SKM-1 treated with dmso at 0.1 percent for 144 hours (cell line): ENCODE data around the gene SASS6.

Experiments used
- DNase-seq: peaks from one replicate; lab custom pipeline; 2025; ENCODE audit not compliant: unreplicated experiment; lab: John Stamatoyannopoulos, UW

Gene SASS6

GRCh38 chr1:100132566-100133477 lies at the start of gene SASS6, which contains the start of gene TRMT13:
SASS6 (minus strand) TSS chr1:100132930; CDS start chr1:100132814, 116 bp downstream.
TRMT13 (plus strand) TSS chr1:100133163; CDS start chr1:100133169, 6 bp downstream.
- DNase-seq = peak; percentile 98

- no peak for DNase-seq
Observed at GRCh38 chr1:100178091-100178490, 45.4 kb upstream of the SASS6 start, which contains the start of gene LRRC39. LRRC39 (minus strand) TSS chr1:100178256; CDS start chr1:100168516, 9,740 bp downstream.

- DNase-seq = no peak
Observed at GRCh38 chr1:100177295-100178041, 44.7 kb upstream of the SASS6 start.

GRCh38 chr1:100168051-100168450 lies 35.3 kb upstream of the SASS6 start:
- no peak for DNase-seq

- DNase-seq = no peak
Observed at GRCh38 chr1:100164702-100165101, 32.0 kb upstream of the SASS6 start.

GRCh38 chr1:100164216-100164615 lies 31.5 kb upstream of the SASS6 start:
- no peak for DNase-seq

GRCh38 chr1:100162881-100163280 lies 30.2 kb upstream of the SASS6 start:
- DNase-seq = no peak

- DNase-seq = no peak
Observed at GRCh38 chr1:100152271-100152670, 19.5 kb upstream of the SASS6 start.

- DNase-seq = no peak
Observed at GRCh38 chr1:100151679-100152078, 18.9 kb upstream of the SASS6 start.

- DNase-seq = no peak
Observed at GRCh38 chr1:100147875-100148274, 15.1 kb upstream of the SASS6 start.

GRCh38 chr1:100146958-100147357 lies 14.2 kb upstream of the SASS6 start:
- no peak for DNase-seq

GRCh38 chr1:100145116-100145515 lies 12.4 kb upstream of the SASS6 start:
- DNase-seq = no peak

GRCh38 chr1:100142343-100142742 lies 9.6 kb upstream of the SASS6 start:
- no peak for DNase-seq

- DNase-seq = no peak
Observed at GRCh38 chr1:100141192-100141591, 8.5 kb upstream of the SASS6 start.

GRCh38 chr1:100137602-100138001 lies 4.9 kb upstream of the SASS6 start:
- no peak for DNase-seq

- no peak for DNase-seq
Observed at GRCh38 chr1:100134872-100135271, 2.1 kb upstream of the SASS6 start.

GRCh38 chr1:100131623-100132022 lies 1.1 kb downstream of the SASS6 start:
- no peak for DNase-seq

GRCh38 chr1:100130552-100131077 lies 2.1 kb downstream of the SASS6 start:
- no peak for DNase-seq

- DNase-seq = no peak
Observed at GRCh38 chr1:100127226-100127625, 5.5 kb downstream of the SASS6 start.

GRCh38 chr1:100122177-100122576 lies 10.6 kb downstream of the SASS6 start:
- no peak for DNase-seq

- no peak for DNase-seq
Observed at GRCh38 chr1:100115524-100115923, 17.2 kb downstream of the SASS6 start.
